GM23338 (cell line): Measurements from ENCODE around the gene SCGB1D2.

Source experiments
- CREB1 ChIP-seq: fragments of 250-450 bp; sonication (Bioruptor Pico); IDR thresholded peaks from 2 replicates; pipeline ENCODE4 v1.5.0; 2020; ENCODE audit warnings: low read depth, mild to moderate bottlenecking, moderate library complexity
- CTCF ChIP-seq, 2 experiments: fragments of 200-600 bp in 1 of 2; sonication (generic) in 1 of 2; conservative IDR thresholded peaks; 2 replicates each; pipeline versions ENCODE4 v1.5.1 to v1.6.1; 2016 to 2017; ENCODE audit warnings: antibody characterized with exemption in 2 of 2, low read depth in 2 of 2, mild to moderate bottlenecking in 2 of 2, moderate library complexity in 1 of 2
- ETS1 ChIP-seq: IDR thresholded peaks from 2 replicates; pipeline ENCODE4 v1.6.1; 2016; ENCODE audit warnings: antibody characterized with exemption
- EZH2 ChIP-seq: fragments of 200-600 bp; sonication (generic); IDR thresholded peaks from one replicate; pipeline ENCODE4 v1.8.0; 2017; ENCODE audit warnings: antibody characterized with exemption, mild to moderate bottlenecking, low read depth; ENCODE audit not compliant: unreplicated experiment
- EZH2phosphoT487 ChIP-seq: fragments of 200-600 bp; sonication (generic); IDR thresholded peaks from one replicate; pipeline ENCODE4 v1.8.1; 2018; ENCODE audit warnings: antibody characterized with exemption; ENCODE audit not compliant: unreplicated experiment
- JUNB ChIP-seq: IDR thresholded peaks from one replicate; pipeline ENCODE4 v1.6.1; 2016; ENCODE audit warnings: antibody characterized with exemption; ENCODE audit not compliant: unreplicated experiment
- NANOG ChIP-seq: IDR thresholded peaks from 2 replicates; pipeline ENCODE4 v1.6.1; 2016; ENCODE audit warnings: antibody characterized with exemption, borderline replicate concordance
- POLR2AphosphoS5 ChIP-seq: IDR thresholded peaks from 2 replicates; pipeline ENCODE4 v1.6.1; 2016; ENCODE audit warnings: antibody characterized with exemption, low read depth
- REST ChIP-seq: IDR thresholded peaks from one replicate; pipeline ENCODE4 v1.6.1; 2018; ENCODE audit warnings: antibody characterized with exemption; ENCODE audit not compliant: unreplicated experiment
- STAT1 ChIP-seq: IDR thresholded peaks from one replicate; pipeline ENCODE4 v1.6.1; 2016; ENCODE audit warnings: antibody characterized with exemption; ENCODE audit not compliant: unreplicated experiment
- ZNF114 ChIP-seq: fragments of 250-450 bp; sonication (Bioruptor Pico); IDR thresholded peaks from 2 replicates; pipeline ENCODE4 v1.5.0; 2020; ENCODE audit warnings: mild to moderate bottlenecking, moderate library complexity
- ZNF331 ChIP-seq: fragments of 250-450 bp; sonication (Bioruptor Pico); IDR thresholded peaks from 2 replicates; pipeline ENCODE4 v1.5.0; 2020; ENCODE audit warnings: low read depth, mild to moderate bottlenecking, moderate library complexity

DNA sequence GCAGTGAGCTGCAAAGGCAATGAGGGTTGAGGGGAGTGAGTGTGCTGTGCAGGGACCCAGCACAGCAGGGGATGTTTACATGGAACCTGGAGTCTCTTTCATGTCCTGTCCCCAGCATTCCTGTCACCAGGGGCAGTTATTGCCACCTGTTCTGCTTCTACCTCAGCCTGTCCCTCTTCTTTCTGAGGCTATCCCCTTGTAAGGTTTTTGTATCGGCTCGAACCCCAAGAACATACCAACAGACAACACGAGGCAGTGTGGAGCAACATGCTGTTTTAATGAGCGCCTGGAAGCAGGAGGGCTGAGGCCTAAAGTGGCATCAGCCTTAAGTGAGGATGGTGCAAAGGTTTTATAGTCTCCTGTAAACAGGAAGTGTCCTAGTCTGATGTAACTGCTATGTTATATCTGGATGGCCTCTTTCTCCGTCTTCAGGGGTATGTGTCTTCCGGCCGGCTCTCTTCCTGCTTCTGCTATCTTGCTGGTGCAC, 31.8 kb downstream of the SCGB1D2 start:
- TF ChIP-seq EZH2 (no peak), EZH2phosphoT487 (no peak), CTCF (conservative IDR thresholded peaks at IDR 0.05; ENCODE audit: low read depth in 2 of 2) (0 out of 4 replicates have a peak, but pooled peaks of 1 of the 2 experiments have one; percentile 2), CREB1 (CRISPR knock-in tag) (no peak), REST (no peak), POLR2AphosphoS5 (no peak), NANOG (no peak), JUNB (no peak), ZNF114 (no peak), ETS1 (no peak), STAT1 (no peak), ZNF331 (CRISPR knock-in tag) (no peak)
